Stimulated activated CD4-positive, alpha-beta T cell treated with anti-CD3 and anti-CD28 coated beads, Interleukin-15, amount 100 ng/mL, for 1 hour (primary cell): Measurements from ENCODE around the gene LDB3.

Source experiments
- DNase-seq, 2 donors: peaks; one replicate each; pipeline ENCODE4 v3.0.0-alpha.2; 2020; ENCODE audit warnings: low read depth in 1 of 2, low spot score in 1 of 2

LDB3 gene

DNA sequence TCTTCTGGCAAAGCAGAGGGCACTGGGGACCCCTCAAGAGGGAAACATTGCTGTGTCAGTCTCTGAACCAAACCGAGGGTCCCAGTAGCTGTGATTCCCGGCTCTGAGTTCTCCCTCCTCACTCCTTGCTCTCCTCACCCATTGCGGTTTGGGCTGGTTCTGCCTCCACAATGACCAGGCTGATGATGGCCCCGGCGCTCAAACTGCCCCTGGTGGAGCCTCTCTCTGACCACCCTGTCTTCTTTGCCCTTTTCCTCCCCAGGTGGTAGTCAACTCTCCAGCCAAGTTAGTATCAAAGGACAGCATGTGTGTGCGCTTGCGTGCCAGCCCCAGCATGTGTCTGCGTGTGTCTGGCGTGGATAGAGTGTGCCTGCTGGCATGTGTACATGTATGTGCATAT, 17.1 kb downstream of the LDB3 start:
- no peak for DNase-seq

DNA sequence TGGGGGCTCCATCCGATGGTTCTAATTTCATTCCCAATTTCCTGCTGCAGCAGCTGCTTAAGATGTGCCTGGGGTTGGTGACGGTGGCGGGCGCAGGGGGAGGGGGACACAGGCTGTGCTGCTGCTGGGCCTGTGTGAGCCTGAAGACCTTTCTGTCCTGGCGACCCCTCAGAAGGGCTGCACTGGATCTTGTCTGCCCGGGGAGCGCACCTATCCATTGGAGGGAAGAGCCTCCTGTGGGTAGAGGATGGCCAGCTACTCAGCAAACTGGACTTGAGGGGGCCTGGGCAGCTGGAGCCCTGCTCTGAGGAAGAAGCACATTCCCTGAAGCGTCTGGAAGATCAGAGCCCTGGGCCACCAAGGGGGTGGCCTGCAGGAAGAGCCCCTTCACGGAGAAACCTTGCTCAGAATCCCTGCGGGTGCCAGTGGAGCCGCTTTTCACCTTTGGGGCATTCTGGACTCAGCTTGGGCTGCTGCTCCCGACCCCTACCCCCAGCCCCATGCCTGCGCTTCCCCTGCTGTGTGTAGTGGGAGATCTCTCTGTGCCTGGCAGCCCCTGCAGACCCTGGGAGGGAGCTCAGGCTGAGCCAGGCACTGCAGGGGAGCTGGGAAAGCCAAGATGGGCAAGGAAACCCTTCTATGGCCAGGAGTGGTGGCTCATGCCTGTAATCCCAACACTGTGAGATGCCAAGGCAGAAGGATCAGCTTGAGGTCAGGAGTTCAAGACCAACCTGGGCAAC, 17.8 kb downstream of the LDB3 start:
- no peak for DNase-seq

DNA sequence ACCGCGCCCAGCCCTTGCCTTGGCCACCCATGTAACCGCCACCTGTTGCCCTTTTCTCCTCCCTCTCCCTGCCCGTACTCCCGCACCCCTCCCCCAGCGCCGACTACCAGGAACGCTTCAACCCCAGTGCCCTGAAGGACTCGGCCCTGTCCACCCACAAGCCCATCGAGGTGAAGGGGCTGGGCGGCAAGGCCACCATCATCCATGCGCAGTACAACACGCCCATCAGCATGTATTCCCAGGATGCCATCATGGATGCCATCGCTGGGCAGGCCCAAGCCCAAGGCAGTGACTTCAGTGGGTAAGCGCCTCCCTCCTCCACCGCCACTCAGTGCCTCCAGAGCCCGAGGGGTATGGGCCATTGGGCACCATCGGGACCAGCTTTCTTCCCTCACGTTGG, 18.7 kb downstream of the LDB3 start:
- DNase-seq, result no peak

DNA sequence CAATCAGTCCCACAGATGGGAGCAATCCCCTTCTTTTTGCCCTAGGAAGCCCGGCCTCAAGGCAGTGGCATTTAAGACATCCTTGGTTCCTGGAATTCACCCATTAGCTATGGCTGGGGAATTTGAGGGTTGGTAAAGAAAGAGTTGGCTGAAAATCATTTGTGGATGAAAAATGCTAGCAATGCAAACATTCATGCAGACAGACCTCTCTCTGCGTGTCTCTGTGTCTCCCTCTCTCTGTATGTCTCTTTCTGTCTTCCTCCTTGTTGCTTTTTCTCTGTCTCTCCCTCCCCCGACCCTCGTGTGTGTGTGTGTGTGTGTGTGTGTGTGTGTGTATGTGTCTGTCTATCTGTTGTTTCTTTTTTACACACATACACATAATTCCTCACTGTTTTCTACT, 19.4 kb downstream of the LDB3 start:
- DNase-seq, result no peak

DNA sequence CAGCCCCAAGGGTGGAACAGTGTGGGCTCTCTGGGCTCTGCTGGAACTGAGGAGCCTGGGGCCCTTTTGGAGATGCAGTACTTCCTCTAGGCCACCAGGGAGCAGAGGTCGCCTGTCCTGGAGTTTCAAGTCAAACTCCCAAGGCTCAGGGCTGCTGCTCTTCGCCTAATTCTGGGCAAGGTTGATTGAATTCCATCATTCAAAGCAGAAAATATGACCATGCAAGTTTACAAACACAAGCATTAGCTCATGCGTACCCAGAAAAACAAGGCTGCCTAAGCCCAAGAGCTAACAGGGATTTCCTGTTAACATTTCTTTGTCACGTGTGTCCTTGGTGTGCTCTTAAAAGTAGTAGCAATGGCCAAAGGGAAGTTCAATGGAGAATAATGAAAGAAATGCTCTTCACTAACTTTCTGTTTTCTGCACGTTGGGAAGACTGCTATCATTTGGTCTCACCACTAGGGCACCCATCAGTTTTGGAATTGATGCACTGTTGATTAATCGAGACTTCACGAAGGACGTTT, 20.1 kb downstream of the LDB3 start:
- peak in 1 of 2 donors; percentile 15 for DNase-seq

DNA sequence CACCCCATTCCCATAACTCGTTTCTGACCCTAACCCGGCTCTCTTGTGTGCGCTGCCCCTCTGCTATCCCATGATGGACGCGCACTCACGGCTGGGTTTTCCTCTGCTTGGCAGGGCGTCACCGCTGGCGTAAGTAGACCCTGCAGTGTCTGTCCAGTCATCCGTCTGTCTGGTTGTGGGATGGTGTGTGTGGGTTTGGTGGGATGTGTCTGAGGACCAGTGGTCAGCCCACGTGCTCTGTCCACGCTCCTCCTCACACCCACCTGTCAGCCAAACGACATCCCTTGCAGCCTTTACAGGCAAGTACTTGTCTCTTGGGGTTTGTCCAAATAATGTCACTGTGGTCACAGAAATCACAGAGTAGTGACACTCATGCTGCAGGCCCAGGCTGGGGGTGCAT, 20.8 kb downstream of the LDB3 start:
- DNase-seq, result no peak

DNA sequence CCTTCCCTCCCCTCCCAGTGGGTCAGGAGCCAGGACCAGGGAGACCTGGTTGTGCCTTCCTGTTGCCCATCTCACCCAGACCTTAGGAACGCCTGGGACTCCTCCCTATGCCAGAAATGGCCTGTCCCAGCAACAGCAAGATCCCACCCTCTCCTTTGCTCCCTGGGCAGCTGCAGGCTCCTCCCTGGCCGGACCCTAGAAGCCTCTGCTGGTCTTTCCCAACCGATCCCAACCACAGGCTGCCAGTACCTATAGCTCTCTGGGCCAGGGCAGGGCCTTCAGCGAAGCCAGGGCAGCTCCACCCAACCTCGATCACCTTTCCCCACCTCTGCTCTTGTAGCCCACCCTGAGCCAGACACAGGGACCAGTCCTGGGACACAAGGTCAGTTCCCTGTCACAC, 21.9 kb downstream of the LDB3 start:
- DNase-seq, result no peak

DNA sequence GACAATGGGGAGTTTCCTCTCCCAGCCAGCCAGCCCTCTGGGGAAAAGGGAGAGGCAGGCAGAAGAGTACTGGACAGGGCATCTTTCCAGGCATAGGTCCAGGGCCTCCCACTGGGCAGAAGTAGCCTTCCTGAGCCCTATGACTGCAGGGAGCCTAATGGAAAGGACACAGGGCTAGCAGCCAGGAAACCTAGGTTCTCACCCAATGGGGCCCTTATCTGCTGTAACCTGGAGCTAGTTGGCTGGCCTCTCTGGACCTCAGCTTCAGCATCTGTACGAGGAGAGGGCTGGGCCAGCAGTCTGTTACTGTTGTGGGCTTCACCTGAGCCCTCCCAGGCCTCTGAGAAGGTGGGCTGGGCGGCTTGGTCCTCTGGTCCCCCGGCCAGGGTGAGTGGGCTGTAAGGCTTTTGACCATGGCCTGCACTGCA, 22.4 kb downstream of the LDB3 start:
- DNase-seq, result no peak

DNA sequence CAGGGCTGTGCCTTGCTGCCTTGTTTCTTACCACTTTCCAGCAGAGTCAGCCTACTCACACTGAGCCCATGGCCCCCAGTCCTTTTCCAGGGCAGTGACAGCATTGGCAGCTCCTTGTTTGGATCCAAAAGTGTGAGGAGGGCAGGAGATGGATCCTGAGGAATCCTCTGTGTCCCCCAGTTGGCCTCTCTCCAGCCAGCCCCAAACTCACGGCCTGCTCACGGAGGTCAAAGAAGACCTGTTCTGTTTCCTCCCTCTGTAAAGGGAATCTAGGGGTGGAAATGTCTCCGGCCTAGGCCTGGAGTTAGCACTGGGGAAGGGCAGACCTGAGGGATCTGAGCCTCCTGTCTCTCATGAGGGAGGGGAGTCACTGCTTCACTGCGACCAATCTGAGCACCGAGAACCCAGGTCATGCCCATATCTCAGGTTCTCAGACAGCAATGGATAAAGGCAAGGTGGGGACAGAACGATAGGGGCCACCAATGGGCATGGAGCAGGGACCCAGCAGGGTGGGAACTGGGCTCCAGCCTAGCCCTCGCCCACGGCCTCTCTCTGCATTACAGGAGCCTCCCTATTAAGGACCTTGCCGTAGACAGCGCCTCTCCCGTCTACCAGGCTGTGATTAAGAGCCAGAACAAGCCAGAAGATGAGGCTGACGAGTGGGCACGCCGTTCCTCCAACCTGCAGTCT, 23.2 kb downstream of the LDB3 start:
- DNase-seq, result no peak

DNA sequence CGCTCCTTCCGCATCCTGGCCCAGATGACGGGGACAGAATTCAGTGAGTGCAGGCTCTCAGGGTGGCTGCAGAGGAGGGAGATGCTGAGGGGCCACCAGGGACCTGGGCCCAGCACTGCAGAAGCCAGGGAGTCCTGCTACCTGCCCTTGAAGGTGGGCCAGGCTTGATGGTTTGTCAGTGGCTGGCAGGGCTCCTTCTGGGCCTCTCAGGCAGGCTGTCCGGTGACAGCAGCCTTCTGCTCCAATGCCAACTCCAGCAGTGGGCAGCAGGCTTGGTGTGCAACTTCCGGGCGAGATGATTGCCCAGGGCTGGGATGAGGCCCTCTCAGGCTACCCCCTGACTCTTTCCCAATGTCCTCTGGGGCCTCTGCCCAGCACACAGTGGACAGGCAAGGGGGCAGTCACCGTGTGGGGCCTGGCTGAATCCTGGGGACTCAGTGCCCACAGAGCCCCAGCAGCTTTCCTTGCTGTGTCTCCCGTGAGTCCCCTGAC, 23.8 kb downstream of the LDB3 start:
- no peak for DNase-seq

DNA sequence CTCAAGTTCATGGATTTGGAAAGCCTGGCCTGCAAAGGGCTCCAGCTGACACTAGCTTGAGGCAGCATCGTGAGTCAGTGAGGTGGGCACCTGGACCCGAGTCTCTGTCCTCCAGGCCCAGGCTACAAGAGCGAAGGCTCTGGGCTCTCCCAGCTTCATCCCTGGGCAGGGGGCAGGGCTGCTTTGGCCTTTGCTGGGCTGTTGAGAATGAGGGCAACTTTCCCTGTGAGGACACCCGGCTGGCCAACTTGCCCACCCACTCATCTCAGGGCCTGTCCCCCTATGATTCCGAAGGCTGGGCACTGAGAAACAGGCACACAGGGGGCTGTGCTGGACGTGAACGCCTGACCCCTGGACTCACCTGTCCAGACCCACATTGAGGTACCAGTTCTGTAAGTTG, 24.4 kb downstream of the LDB3 start:
- no peak for DNase-seq

DNA sequence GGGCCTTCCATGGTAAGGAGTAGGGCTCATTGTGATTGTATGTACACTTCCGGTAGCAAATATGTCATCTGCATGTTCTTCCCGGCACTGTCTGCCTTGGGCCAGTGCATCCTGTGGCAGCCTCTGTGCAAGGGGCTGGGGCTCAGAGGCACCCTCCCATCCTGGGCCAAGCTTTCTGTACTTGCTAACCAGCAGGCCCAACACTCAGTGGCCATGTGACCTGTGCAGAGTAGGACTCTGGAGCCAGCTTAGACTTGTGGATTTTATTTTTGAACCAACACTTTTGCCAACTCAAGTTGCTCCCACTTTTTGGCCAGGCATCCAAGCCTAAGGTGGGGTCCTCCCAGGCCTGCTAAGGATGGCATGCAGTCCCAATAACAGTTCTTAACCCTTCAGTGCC, 25.0 kb downstream of the LDB3 start:
- DNase-seq, result no peak

DNA sequence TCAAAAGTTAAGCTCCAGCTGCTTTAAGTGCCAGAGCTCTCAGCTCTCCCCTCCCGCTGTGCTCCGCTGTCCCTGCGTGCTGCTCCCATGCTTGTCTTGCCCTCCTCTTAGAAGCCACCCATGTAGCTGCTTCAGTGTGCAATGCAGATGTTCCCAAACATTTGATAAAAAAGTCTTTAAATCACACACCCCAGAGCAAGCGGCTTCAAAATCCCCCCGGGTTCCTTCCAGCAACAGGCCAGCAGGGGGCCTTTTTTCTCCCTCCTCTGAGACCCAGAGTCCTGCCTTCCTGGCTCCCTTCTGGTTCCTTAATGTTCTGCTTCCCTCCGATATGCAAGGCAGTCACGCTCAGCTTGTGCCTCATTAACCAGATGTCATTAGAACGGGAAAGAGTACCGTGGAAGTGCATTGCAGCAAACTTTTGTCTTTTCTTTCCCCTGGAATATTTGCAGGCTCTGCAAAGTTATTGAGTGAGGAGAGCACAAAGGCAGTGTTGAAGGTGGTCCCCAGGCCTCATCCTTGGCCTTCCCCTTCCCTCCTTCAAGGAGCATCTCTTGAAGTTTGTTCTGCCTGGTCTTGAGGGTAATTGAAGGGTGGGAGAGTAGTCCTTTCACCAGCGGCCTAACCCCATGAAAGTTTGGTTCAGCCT, 25.5 kb downstream of the LDB3 start:
- DNase-seq, result no peak

DNA sequence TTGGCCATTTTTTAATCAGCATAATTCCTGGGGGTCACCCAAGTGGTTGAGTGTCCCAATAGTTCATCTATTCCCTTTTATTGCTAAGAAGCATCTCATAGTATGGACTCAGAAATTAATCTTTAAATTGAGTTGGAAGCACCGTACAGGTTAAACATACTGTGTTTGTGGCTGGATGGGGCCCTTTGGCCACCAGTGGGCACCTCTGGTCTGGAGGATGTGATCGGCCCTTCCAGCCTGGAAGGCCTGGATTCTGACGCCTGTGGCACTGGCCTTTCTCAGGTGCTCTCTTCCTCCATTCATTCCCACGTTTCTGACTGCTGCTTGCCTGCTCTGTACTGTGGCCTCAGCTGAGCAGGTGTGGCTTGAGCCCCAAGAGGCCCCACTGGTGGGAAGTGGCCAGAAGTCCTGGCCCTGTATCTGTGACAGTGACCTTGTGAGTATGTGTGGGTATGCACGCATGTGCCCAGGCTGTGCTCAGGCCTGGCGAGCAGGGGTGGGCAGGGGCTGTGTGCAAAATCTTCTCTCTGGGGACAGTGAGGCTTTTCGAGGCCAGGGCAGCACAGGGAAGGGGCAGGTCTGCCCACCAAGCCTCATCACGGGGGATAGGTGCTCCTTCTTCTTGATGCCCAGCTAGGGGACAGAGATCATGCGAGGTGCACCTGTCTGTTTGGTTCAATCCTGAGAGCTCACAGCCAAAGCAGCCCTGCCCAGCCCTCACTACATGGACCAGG, 30.1 kb downstream of the LDB3 start:
- DNase-seq, result no peak

DNA sequence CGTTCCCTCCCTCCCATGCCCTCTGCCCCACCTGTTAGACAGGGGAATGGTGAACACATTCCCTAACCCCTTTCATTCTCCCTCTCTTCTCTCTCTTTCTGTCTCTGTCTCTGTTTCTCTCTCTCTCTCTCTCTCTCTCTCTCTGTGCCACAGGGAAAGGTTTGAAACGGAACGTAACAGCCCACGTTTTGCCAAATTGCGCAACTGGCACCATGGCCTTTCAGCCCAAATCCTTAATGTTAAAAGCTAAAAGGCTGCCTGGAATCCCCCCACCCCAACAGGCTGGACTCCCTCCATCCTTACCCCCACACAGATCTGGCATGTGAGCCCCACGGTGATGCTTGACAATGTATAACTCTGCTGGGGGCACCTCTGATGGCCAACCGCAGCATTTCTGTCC, 30.8 kb downstream of the LDB3 start:
- no peak for DNase-seq

DNA sequence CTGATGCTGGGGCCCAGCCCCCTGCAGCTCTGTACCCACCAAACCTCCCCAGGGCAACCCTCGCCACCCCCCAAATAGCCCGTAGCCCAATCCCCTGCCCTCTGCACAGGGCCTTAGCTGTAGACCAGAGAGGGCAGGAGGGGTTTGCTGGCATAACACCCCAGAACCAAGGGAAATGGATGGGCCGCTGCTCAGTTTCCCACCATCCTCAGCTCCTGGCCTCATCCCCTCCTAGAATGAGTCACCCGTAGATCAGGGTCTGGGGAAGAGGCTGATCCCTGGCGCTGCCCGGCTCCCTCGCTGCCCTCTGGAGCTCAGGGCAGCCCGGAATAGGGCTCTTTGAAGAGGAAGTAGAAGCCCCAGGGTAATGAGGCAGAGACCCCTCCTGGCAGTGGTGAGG, 31.2 kb downstream of the LDB3 start:
- no peak for DNase-seq

DNA sequence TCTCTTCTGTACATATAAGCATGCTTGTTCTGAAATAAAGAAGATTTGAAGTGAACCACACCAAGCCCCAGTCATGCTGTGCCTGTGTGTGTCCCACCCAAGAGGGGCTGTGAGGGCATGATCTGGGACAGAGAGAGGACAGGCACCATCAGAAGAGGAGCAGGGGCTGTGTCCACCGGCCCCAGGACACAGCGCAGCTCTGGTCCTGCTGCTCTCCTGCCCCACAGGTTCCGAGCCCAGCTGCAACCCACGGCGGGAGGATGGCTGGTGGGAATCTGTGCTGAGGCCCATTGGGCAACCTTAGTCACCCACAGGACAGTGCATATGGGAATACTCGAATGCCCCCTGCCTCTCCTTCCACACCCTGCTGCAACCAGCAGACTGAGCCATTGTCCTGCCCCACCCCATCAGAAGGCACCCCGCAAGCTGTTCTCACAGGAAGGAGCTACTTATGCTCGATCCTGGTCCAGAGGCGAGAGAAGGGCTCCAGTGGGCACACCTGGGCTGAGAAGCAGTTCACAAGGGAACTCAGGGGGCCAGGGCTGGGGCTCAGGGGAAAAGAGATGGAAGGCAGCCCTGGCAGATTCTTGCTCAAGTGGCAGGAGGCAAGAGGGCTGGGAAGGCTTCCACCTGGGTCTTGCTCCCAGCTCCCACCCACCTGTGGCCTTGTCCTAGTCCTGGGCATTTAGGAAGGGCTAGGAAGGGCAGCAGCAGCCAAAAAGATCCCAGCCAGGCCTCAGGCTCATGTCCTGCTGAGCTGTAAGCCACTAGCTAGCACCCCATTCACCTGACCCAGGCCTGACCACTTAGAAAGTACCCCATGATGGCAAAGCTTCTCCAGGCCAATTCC, 31.9 kb downstream of the LDB3 start:
- DNase-seq, result no peak

DNA sequence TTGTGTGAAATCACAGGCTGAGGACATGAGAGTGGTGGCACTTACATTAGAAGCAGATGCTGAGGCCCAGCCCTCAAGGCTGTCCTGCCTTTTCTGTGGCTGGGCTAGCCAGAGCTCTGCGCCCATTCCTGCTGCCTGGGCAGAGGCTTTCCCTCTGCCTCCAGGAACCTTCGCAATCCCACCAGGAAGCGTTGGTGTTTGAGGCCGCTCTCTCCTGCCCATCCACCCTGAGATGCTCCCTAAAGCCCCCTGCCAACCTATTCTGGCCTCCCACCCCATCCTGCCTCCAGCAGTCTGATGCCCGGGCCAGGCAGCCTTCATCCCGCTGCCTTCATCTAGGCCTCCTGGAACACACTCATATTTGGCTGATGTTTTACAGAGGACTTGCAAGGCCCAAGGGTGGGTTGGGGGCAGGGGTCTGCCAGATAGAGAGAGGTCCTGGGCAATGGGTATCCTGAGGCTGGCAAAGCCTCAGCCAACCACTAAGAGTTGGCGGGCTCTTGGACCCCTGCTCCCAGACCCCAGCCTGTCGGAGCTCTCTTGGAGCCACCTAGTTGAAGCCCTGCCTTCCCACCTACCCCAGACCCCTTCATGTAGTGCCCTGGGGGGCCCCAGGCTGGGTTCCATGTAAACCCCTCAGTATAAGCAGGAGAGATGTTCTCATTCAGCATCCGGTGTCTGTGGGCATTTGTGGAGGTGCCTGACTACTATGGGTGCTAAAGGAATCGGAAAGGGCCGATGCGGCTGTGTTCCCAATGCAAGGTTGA, 32.7 kb downstream of the LDB3 start:
- DNase-seq, result no peak

DNA sequence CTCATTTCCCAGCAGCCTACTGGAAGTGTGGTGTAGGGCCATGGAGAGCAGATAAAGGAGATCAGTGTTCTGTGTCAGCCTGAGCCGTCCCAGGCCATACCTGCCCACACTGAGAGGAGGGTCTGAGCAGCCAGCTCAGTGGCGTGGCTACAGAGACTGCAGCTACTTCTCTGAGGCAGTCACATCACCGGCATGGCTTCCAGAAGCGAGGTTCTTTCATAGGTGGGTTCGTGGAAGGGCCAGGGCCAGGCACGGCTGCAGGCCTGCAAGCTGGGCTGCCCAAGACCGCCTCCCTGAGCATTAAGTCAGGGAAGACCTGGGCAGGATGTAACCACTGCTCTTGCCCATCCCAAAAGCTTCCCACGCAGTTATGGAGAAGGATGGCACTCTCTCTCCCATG, 34.9 kb downstream of the LDB3 start:
- DNase-seq, result no peak

DNA sequence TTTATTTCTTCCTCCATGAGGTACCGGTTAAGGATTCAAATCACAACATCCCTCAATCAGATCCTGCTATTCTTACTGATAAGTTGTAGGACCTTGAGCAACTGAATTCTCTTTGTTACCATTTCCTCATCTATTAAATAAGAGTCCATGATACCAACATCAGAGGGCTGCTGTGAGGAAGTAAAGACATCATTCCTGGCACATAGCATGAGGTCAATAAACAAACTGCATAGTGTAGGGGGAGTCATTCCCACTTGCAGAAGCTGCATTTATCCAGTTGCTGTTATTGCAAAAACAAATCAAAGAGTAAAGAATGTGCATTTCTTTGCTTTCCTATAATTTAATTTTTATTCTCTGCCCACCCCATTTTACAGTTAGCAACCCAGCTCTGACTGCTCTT, 36.8 kb downstream of the LDB3 start:
- no peak for DNase-seq
